Body of pancreas (tissue), 4 donors: ENCODE data around the gene IGHMBP2. TPM values are rescaled to one million over a fixed set of nuclear protein-coding genes. Genes with fewer than 3 reads are reported as not detected.

Source experiments
- ATAC-seq: fragments of 150-250 bp; one replicate; pipeline ENCODE4 v1.9.1; 2016
- DNase-seq, 4 donors: peaks; one replicate each; pipeline ENCODE4 v3.0.0-alpha.2; 2019
- H3K27ac ChIP-seq, 4 donors: fragments of 200-600 bp; sonication (generic); 1 replicate in 3 of 4; 2 replicates in 1 of 4; pipeline versions ENCODE4 v1.5.1 to v1.6.1; 2016 to 2019; ENCODE audit warnings: mild to moderate bottlenecking in 1 of 4, mixed read lengths in 1 of 4, moderate library complexity in 1 of 4
- H3K27me3 ChIP-seq, 2 donors: fragments of 200-600 bp; sonication (generic); one replicate each; pipeline ENCODE4 v1.6.0; 2016; ENCODE audit warnings: mild to moderate bottlenecking in 1 of 2
- H3K36me3 ChIP-seq, 2 donors: fragments of 200-600 bp; sonication (generic); replicated peaks in 1 of 2; 2 replicates each; pipeline ENCODE4 v1.5.1; 2016; ENCODE audit warnings: low read depth in 2 of 2; ENCODE audit not compliant: insufficient read depth in 1 of 2
- H3K4me1 ChIP-seq: fragments of 200-600 bp; sonication (generic); one replicate; pipeline ENCODE4 v1.6.0; 2016
- H3K4me3 ChIP-seq, 2 donors: fragments of 200-600 bp; sonication (generic); 1 replicate in 1 of 2; 2 replicates in 1 of 2; pipeline ENCODE4 v1.5.1; 2016 to 2019
- H3K9me3 ChIP-seq, 3 donors: fragments of 200-600 bp; sonication (generic); 1 replicate in 2 of 3; 2 replicates in 1 of 3; pipeline ENCODE4 v1.5.1; 2016
- CTCF ChIP-seq, 7 experiments: fragments of 450-650 bp in 4 of 7; fragments of 200-600 bp in 3 of 7; sonication (generic) in 3 of 7; IDR thresholded peaks; one replicate each; pipeline ENCODE4 v1.5.1; 2016 to 2019; ENCODE audit warnings: antibody characterized with exemption in 7 of 7
- POLR2A ChIP-seq, 3 donors: fragments of 450-650 bp; IDR thresholded peaks; one replicate each; pipeline ENCODE4 v1.6.1; 2016; ENCODE audit warnings: antibody characterized with exemption in 3 of 3, mild to moderate bottlenecking in 2 of 3
- WGBS, 2 donors: methylation state at CpG; one replicate each; pipeline ENCODE4 v1.1.5; 2017; 5-methylcytosine and 5-hydroxymethylcytosine counted together
- intact Hi-C: fragments of 100-400 bp; cut with DNase I; formaldehyde crosslinking; loops from one replicate; pipeline ENCODE4 v1.15.1; 2023
- total RNA-seq, 2 donors: library from RNA; depleted of rRNA; stranded (reverse); fragments of >200 nt; gene quantifications; one replicate each; pipeline ENCODE4 v1.1.0, GENCODE V29; 2016

Gene IGHMBP2
- total RNA-seq, 2 donors from 2014 or later, result 6.2 to 17.1 TPM

DNA sequence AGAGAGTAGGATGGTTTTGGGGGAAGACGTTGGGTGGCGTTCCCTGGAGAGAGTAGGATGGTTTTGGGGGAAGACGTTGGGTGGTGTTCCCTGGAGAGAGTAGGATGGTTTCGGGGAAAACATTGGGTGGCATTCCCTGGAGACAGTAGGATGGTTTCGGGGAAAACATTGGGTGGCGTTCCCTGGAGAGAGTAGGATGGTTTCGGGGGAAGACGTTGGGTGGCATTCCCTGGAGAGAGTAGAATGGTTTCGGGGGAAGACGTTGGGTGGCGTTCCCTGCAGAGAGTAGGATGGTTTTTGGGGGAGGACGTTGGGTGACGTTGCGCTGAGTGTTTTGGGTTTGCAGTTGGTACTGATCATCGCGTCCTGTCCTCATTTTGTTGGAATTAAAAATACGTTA lies 28.2 kb downstream of the IGHMBP2 start:
- TF ChIP-seq POLR2A (IDR thresholded peaks at IDR 0.05) (no peak), CTCF (IDR thresholded peaks at IDR 0.05) (no peak)
- no peaks in the 10 kb centered on the region for H3K27me3 ChIP-seq
- 81 to 87% methylated on average over 17 of the region's 17 CpGs for WGBS, 2 donors
- intact Hi-C loops, result no loop called here
- ATAC-seq (no peak), DNase-seq (no peak)
- peaks cover 0 to 17% of the 10 kb centered on the region in 2 donors for H3K36me3 ChIP-seq
- no peak overlapping the region for H3K4me3 ChIP-seq
- no peak overlapping the region for H3K27ac ChIP-seq
- H3K4me1 ChIP-seq, result no peaks in the 10 kb centered on the region
- no peaks in the 10 kb centered on the region for H3K9me3 ChIP-seq

- Histone ChIP-seq H3K4me3 (no peak overlapping the region), H3K9me3 (no peaks in the 10 kb centered on the region), H3K27ac (no peak overlapping the region), H3K27me3 (no peaks in the 10 kb centered on the region), H3K4me1 (no peaks in the 10 kb centered on the region), H3K36me3 (peaks cover 0 to 20% of the 10 kb centered on the region in 2 donors)
- DNase-seq (no peak), ATAC-seq (no peak)
- WGBS, 2 donors, result 91 to 92% methylated on average over 4 to 7 of the region's 7 CpGs
- TF ChIP-seq CTCF (IDR thresholded peaks at IDR 0.05) (no peak), POLR2A (IDR thresholded peaks at IDR 0.05) (no peak)
- intact Hi-C loops, result no loop called here
Measured at GRCh38 chr11:68932358-68932757, 28.7 kb downstream of the IGHMBP2 start.

DNA sequence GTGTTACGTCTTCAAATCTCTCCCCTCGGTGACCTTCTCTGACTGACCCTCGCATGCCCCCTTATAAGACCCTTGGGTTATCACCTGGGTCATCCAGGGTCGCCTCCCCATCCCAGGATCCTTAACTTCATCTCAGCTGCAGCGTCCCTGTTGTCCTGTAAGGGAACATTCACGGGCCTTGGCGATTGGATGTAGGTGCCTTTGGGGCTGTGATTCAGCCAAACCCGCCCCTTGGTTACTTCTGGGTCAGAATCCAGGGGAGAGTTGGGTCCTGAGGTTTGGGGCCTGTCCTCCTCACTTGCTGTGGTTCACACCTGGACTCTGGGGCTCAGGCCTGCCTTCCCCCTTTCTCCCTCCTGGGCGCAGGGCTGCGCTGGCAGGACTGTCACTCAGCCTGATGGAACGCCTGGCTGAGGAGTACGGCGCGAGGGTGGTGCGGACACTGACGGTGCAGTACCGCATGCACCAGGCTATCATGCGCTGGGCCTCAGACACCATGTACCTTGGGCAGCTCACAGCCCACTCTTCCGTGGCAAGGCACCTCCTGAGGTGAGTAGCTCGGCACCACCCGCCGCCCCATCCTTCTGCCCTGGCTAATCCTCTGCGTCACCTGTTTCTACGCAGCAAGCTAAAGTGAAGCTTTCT lies 29.4 kb downstream of the IGHMBP2 start:
- no peaks in the 10 kb centered on the region for H3K4me1 ChIP-seq
- no peak overlapping the region for H3K27ac ChIP-seq
- ATAC-seq (no peak), DNase-seq (no peak)
- no peaks in the 10 kb centered on the region for H3K27me3 ChIP-seq
- H3K36me3 ChIP-seq, result peaks cover 0 to 21% of the 10 kb centered on the region in 2 donors
- intact Hi-C loops, result no loop called here
- H3K9me3 ChIP-seq, result no peaks in the 10 kb centered on the region
- no peak for TF ChIP-seq CTCF (IDR thresholded peaks at IDR 0.05)
- TF ChIP-seq POLR2A (IDR thresholded peaks at IDR 0.05), result no peak
- no peak overlapping the region for H3K4me3 ChIP-seq
- 93 to 96% methylated on average over 13 to 24 of the region's 24 CpGs for WGBS, 2 donors

- TF ChIP-seq POLR2A (IDR thresholded peaks at IDR 0.05) (no peak), CTCF (IDR thresholded peaks at IDR 0.05) (no peak)
- Histone ChIP-seq H3K4me3 (no peak overlapping the region), H3K36me3 (peaks cover 0 to 19% of the 10 kb centered on the region in 2 donors), H3K27me3 (no peaks in the 10 kb centered on the region), H3K27ac (no peak overlapping the region), H3K9me3 (no peaks in the 10 kb centered on the region), H3K4me1 (no peaks in the 10 kb centered on the region)
- intact Hi-C loops, result no loop called here
- no peak for DNase-seq
- ATAC-seq, result no peak
- 87 to 90% methylated on average over 15 to 17 of the region's 17 CpGs for WGBS, 2 donors
Measured at GRCh38 chr11:68933605-68934320, 30.1 kb downstream of the IGHMBP2 start.

DNA sequence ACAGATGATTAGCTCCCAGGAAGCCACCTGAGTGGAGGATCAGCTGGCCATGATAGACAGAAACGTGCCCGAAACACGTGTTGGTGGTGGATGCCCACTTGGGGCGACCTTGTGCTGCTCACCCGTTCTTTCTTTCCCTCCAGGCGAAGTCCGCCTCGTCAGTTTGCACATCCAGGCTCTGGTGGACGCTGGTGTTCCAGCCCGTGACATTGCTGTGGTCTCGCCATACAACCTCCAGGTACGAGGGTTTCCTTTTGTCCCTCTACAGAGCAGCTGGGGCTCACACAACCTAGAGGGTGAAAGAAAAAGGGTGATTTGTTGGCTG lies 30.6 kb downstream of the IGHMBP2 start:
- peaks cover 0 to 18% of the 10 kb centered on the region in 2 donors for H3K36me3 ChIP-seq
- WGBS, 2 donors, result 91 to 92% methylated on average over 11 to 12 of the region's 12 CpGs
- no peak overlapping the region for H3K27ac ChIP-seq
- H3K27me3 ChIP-seq, result no peaks in the 10 kb centered on the region
- TF ChIP-seq CTCF (IDR thresholded peaks at IDR 0.05) (no peak), POLR2A (IDR thresholded peaks at IDR 0.05) (no peak)
- DNase-seq (no peak), ATAC-seq (no peak)
- H3K9me3 ChIP-seq, result no peaks in the 10 kb centered on the region
- H3K4me1 ChIP-seq, result no peaks in the 10 kb centered on the region
- no peak overlapping the region for H3K4me3 ChIP-seq
- intact Hi-C loops, result no loop called here
